Body of pancreas (tissue), 4 donors: ENCODE data around the gene ADAMTS3.

Source experiments
- POLR2A ChIP-seq, 3 donors: fragments of 450-650 bp; IDR thresholded peaks; one replicate each; pipeline ENCODE4 v1.6.1; 2016; ENCODE audit warnings: antibody characterized with exemption in 3 of 3, mild to moderate bottlenecking in 2 of 3
- TF ChIP-seq, protein P1 (sequence below), 7 experiments: fragments of 450-650 bp in 4 of 7; fragments of 200-600 bp in 3 of 7; sonication (generic) in 3 of 7; IDR thresholded peaks; one replicate each; pipeline ENCODE4 v1.5.1; 2016 to 2019; ENCODE audit warnings: antibody characterized with exemption in 7 of 7

GRCh38 chr4:72255269-72255668 lies 313.8 kb downstream of the ADAMTS3 start:
- TF ChIP-seq, protein P1, sequence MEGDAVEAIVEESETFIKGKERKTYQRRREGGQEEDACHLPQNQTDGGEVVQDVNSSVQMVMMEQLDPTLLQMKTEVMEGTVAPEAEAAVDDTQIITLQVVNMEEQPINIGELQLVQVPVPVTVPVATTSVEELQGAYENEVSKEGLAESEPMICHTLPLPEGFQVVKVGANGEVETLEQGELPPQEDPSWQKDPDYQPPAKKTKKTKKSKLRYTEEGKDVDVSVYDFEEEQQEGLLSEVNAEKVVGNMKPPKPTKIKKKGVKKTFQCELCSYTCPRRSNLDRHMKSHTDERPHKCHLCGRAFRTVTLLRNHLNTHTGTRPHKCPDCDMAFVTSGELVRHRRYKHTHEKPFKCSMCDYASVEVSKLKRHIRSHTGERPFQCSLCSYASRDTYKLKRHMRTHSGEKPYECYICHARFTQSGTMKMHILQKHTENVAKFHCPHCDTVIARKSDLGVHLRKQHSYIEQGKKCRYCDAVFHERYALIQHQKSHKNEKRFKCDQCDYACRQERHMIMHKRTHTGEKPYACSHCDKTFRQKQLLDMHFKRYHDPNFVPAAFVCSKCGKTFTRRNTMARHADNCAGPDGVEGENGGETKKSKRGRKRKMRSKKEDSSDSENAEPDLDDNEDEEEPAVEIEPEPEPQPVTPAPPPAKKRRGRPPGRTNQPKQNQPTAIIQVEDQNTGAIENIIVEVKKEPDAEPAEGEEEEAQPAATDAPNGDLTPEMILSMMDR (IDR thresholded peaks at IDR 0.05), result no peak
- no peak for TF ChIP-seq POLR2A (IDR thresholded peaks at IDR 0.05)
